ENCODE measurements around the gene EVA1B. TPM values are rescaled to one million over a fixed set of nuclear protein-coding genes. Genes with fewer than 3 reads are reported as not detected.

Gene EVA1B
- total and polyA plus RNA-seq, 11 donors = 5.9 to 42.3 (median 12.0) TPM

- intact Hi-C loops (cut with DNase I) = no loop called here
- Histone ChIP-seq H3K9me3 (no peaks in the 10 kb centered on the region), H3K4me3 (no peak overlapping the region), H3K36me3 (peaks cover 0 to 98% (median 88%) of the 10 kb centered on the region in 9 donors), H3K4me1 (peaks cover 0 to 23% (median 6%) of the 10 kb centered on the region in 12 donors), H3K27ac (peak overlapping the region in 6 of 12 donors; percentile 1 to 52 (median 43)), H3K27me3 (no peaks in the 10 kb centered on the region)
- 81 to 100% (median 94%) methylated on average over 1 of the region's 1 CpG for WGBS, 4 donors
- DNase-seq (no peak), ATAC-seq (no peak)
- no peak for TF ChIP-seq CTCF (IDR thresholded peaks at IDR 0.05)
- TF ChIP-seq POLR2A (IDR thresholded peaks at IDR 0.05) = no peak
Measured at GRCh38 chr1:36300526-36300925, 22.9 kb downstream of the EVA1B start.

GRCh38 chr1:36298640-36299039 is 24.8 kb downstream of the EVA1B start:
- Histone ChIP-seq H3K4me3 (no peak overlapping the region), H3K9me3 (no peaks in the 10 kb centered on the region), H3K27me3 (no peaks in the 10 kb centered on the region), H3K36me3 (peaks cover 0 to 99% (median 92%) of the 10 kb centered on the region in 9 donors), H3K27ac (no peak overlapping the region), H3K4me1 (peaks cover 0 to 14% (median 6%) of the 10 kb centered on the region in 12 donors)
- intact Hi-C loops (cut with DNase I) = loop anchor here in 1 of 10 donors (10.0 kb wide), 1 partner anchor 194 kb away; no protein-coding TSS in a partner anchor
- TF ChIP-seq CTCF (IDR thresholded peaks at IDR 0.05) = no peak
- ATAC-seq (no peak), DNase-seq (no peak)
- 87 to 96% (median 90%) methylated on average over 5 of the region's 5 CpGs for WGBS, 4 donors

GRCh38 chr1:36297062-36297461 is 26.4 kb downstream of the EVA1B start:
- H3K27ac ChIP-seq = no peak overlapping the region
- no peak for TF ChIP-seq POLR2A (IDR thresholded peaks at IDR 0.05)
- TF ChIP-seq CTCF (IDR thresholded peaks at IDR 0.05) = no peak
- H3K4me3 ChIP-seq = no peak overlapping the region
- ATAC-seq (no peak), DNase-seq (no peak)
- H3K4me1 ChIP-seq = peaks cover 0 to 14% (median 6%) of the 10 kb centered on the region in 12 donors
- 81 to 93% (median 89%) methylated on average over 2 of the region's 2 CpGs for WGBS, 4 donors
- H3K9me3 ChIP-seq = no peaks in the 10 kb centered on the region
- no peaks in the 10 kb centered on the region for H3K27me3 ChIP-seq
- intact Hi-C loops (cut with DNase I) = loop anchor here in 1 of 10 donors (10.0 kb wide), 1 partner anchor 192 kb away; no protein-coding TSS in a partner anchor
- H3K36me3 ChIP-seq = peaks cover 0 to 98% (median 91%) of the 10 kb centered on the region in 9 donors

GRCh38 chr1:36295390-36295789 is 28.1 kb downstream of the EVA1B start:
- H3K36me3 ChIP-seq = peaks cover 0 to 98% (median 91%) of the 10 kb centered on the region in 9 donors
- H3K27me3 ChIP-seq = no peaks in the 10 kb centered on the region

More at GRCh38 chr1:36295390-36295789, 28.1 kb downstream of the EVA1B start:
- ATAC-seq = no peak
- no peak overlapping the region for H3K4me3 ChIP-seq
- no peak overlapping the region for H3K27ac ChIP-seq
- 74 to 94% (median 88%) methylated on average over 2 of the region's 2 CpGs for WGBS, 4 donors
- H3K9me3 ChIP-seq = no peaks in the 10 kb centered on the region
- no peak for TF ChIP-seq POLR2A (IDR thresholded peaks at IDR 0.05)
- no peak for TF ChIP-seq CTCF (IDR thresholded peaks at IDR 0.05)
- DNase-seq = no peak
- peaks cover 0 to 16% (median 8%) of the 10 kb centered on the region in 12 donors for H3K4me1 ChIP-seq
- intact Hi-C loops (cut with DNase I) = loop anchor here in 1 of 10 donors (10.0 kb wide), 1 partner anchor 191 kb away; no protein-coding TSS in a partner anchor

All from heart left ventricle (tissue), 16 donors.